HepG2 (cell line): ENCODE measurements around the gene ZKSCAN1. TPM values are rescaled to one million over a fixed set of nuclear protein-coding genes. Genes with fewer than 3 reads are reported as not detected.

Source experiments
- BRD4 ChIP-seq: sonication (generic); formaldehyde crosslinking; IDR thresholded peaks from 2 replicates; pipeline ENCODE4 v1.4.0; 2020; ENCODE audit warnings: missing genetic modification reagents
- CC2D1A ChIP-seq: sonication (generic); formaldehyde crosslinking; IDR thresholded peaks from 2 replicates; pipeline ENCODE4 v1.8.1; 2023; ENCODE audit warnings: mild to moderate bottlenecking, missing genetic modification reagents
- EHMT2 ChIP-seq: fragments of 200-600 bp; sonication (generic); IDR thresholded peaks from 2 replicates; pipeline ENCODE4 v1.7.0; 2017; ENCODE audit warnings: antibody characterized with exemption, low read depth, low read length, borderline replicate concordance
- ELF4 ChIP-seq: sonication (generic); formaldehyde crosslinking; IDR thresholded peaks from 2 replicates; pipeline ENCODE4 v1.5.0; 2020; ENCODE audit warnings: missing genetic modification reagents, mild to moderate bottlenecking, moderate library complexity, borderline replicate concordance
- HNRNPL ChIP-seq: fragments of 200-400 bp; formaldehyde crosslinking; IDR thresholded peaks from 2 replicates; pipeline ENCODE4 v1.6.1; 2017; ENCODE audit warnings: mild to moderate bottlenecking, low read depth, low read length
- IKZF4 ChIP-seq: sonication (generic); formaldehyde crosslinking; IDR thresholded peaks from 2 replicates; pipeline ENCODE4 v1.5.1; 2020; ENCODE audit warnings: borderline replicate concordance, mild to moderate bottlenecking, low read depth, missing genetic modification reagents; ENCODE audit errors: not compliant biosample characterization
- JUN ChIP-seq: sonication (generic); formaldehyde crosslinking; IDR thresholded peaks from 2 replicates; pipeline ENCODE4 v1.4.0; 2020; ENCODE audit warnings: mild to moderate bottlenecking, missing genetic modification reagents
- KLF16 ChIP-seq, 2 experiments: sonication (generic) in 1 of 2; formaldehyde crosslinking in 1 of 2; IDR thresholded peaks; 2 replicates each; pipeline versions ENCODE4 v1.6.1 to v1.8.0; 2016 to 2023; ENCODE audit warnings: missing genetic modification reagents in 2 of 2, missing compliant biosample characterization in 1 of 2
- KLF6 ChIP-seq: IDR thresholded peaks from 2 replicates; pipeline ENCODE4 v1.8.0; 2016; ENCODE audit warnings: missing biosample characterization, missing genetic modification reagents
- KLF9 ChIP-seq: IDR thresholded peaks from 2 replicates; pipeline ENCODE4 v1.6.1; 2016; ENCODE audit warnings: low read depth
- NBN ChIP-seq: fragments of 450-650 bp; conservative IDR thresholded peaks from 2 replicates; pipeline ENCODE4 v1.6.1; 2017
- NFIC ChIP-seq: IDR thresholded peaks from 2 replicates; pipeline ENCODE4 v1.6.1; 2012; ENCODE audit warnings: mild to moderate bottlenecking, low read length, inconsistent platforms
- POLR2A ChIP-seq, 2 experiments: IDR thresholded peaks; 2 replicates each; pipeline ENCODE4 v1.6.1; 2011; ENCODE audit warnings: low read depth in 2 of 2, low read length in 2 of 2, mild to moderate bottlenecking in 1 of 2, moderate library complexity in 1 of 2; ENCODE audit not compliant: insufficient read depth in 1 of 2
- RARA ChIP-seq: IDR thresholded peaks from 2 replicates; pipeline ENCODE4 v1.6.1; 2016; ENCODE audit warnings: missing genetic modification reagents, missing compliant biosample characterization
- RELA ChIP-seq: sonication (generic); formaldehyde crosslinking; IDR thresholded peaks from 2 replicates; pipeline ENCODE4 v1.4.0; 2020; ENCODE audit warnings: missing genetic modification reagents
- SP140L ChIP-seq: sonication (generic); formaldehyde crosslinking; IDR thresholded peaks from 2 replicates; pipeline ENCODE4 v1.4.0; 2020; ENCODE audit warnings: missing genetic modification reagents, borderline replicate concordance
- ZIK1 ChIP-seq: sonication (generic); formaldehyde crosslinking; IDR thresholded peaks from 2 replicates; pipeline ENCODE4 v1.5.0; 2020; ENCODE audit warnings: mild to moderate bottlenecking, low read depth, missing genetic modification reagents, borderline replicate concordance
- ZNF230 ChIP-seq: sonication (generic); formaldehyde crosslinking; IDR thresholded peaks from 2 replicates; pipeline ENCODE4 v1.4.0; 2020; ENCODE audit warnings: mild to moderate bottlenecking, missing genetic modification reagents
- ZNF333 ChIP-seq: sonication (generic); formaldehyde crosslinking; IDR thresholded peaks from 2 replicates; pipeline ENCODE4 v1.4.0; 2020; ENCODE audit warnings: mild to moderate bottlenecking, missing genetic modification reagents, borderline replicate concordance
- ZNF382 ChIP-seq: sonication (generic); formaldehyde crosslinking; IDR thresholded peaks from 2 replicates; pipeline ENCODE4 v1.5.0; 2020; ENCODE audit warnings: missing genetic modification reagents, mild to moderate bottlenecking, borderline replicate concordance
- ZNF598 ChIP-seq: sonication (generic); formaldehyde crosslinking; IDR thresholded peaks from 2 replicates; pipeline ENCODE4 v1.5.1; 2020; ENCODE audit warnings: mild to moderate bottlenecking, missing genetic modification reagents, borderline replicate concordance
- ZNF766 ChIP-seq: sonication (generic); formaldehyde crosslinking; IDR thresholded peaks from 2 replicates; pipeline ENCODE4 v1.5.0; 2020; ENCODE audit warnings: missing genetic modification reagents, borderline replicate concordance
- ZNF879 ChIP-seq: sonication (generic); formaldehyde crosslinking; IDR thresholded peaks from 2 replicates; pipeline ENCODE4 v1.8.1; 2023; ENCODE audit warnings: missing genetic modification reagents
- ZSCAN22 ChIP-seq: sonication (generic); formaldehyde crosslinking; IDR thresholded peaks from 2 replicates; pipeline ENCODE4 v1.4.0; 2020; ENCODE audit warnings: mild to moderate bottlenecking, missing genetic modification reagents
- polyA plus RNA-seq, 8 experiments: library from polyadenylated mRNA; depleted of rRNA in 3 of 8; stranded (reverse) in 7 of 8; unstranded in 1 of 8; fragments of >200 nt; fragmentation: Illumina TruSeq in 4 of 8; extraction: Trizol in 4 of 8; gene quantifications; 2 replicates each; pipeline versions ENCODE4 v1.2.1 to v1.2.3, GENCODE V29; 2011 to 2016; ENCODE audit warnings: low read depth in 4 of 8, missing spikeins in 1 of 8, mixed read lengths in 1 of 8; ENCODE audit not compliant: insufficient read depth in 1 of 8
- total RNA-seq, 5 experiments: library from RNA; depleted of rRNA; stranded (reverse); fragments of >200 nt; fragmentation: Illumina TruSeq; extraction: Trizol; gene quantifications; 2 replicates each; pipeline ENCODE4 v1.2.3, GENCODE V29; 2016; ENCODE audit warnings: low read depth in 1 of 5
- TF ChIP-seq, protein P1 (sequence below): sonication (generic); formaldehyde crosslinking; IDR thresholded peaks from 2 replicates; pipeline ENCODE4 v1.4.0; 2020; ENCODE audit warnings: low read depth, mild to moderate bottlenecking, missing genetic modification reagents
- TF ChIP-seq, protein P2 (sequence below): IDR thresholded peaks from 2 replicates; pipeline ENCODE4 v1.6.1; 2016; ENCODE audit warnings: control low read depth
- TF ChIP-seq, protein P3 (sequence below): sonication (generic); formaldehyde crosslinking; IDR thresholded peaks from 2 replicates; pipeline ENCODE4 v1.8.1; 2023; ENCODE audit warnings: missing genetic modification reagents, inconsistent platforms, borderline replicate concordance
- TF ChIP-seq, protein P4 (sequence below): sonication (generic); formaldehyde crosslinking; conservative IDR thresholded peaks from 2 replicates; pipeline ENCODE4 v1.4.0; 2020; ENCODE audit warnings: missing genetic modification reagents

ZKSCAN1 gene
- total and polyA plus RNA-seq, 2 of the 13 experiments (the other 11 are each of a cell fraction or from before 2014, with no cell fraction given) = 46.4 to 60.6 TPM

GRCh38 chr7:99997545-99998137 lies 17.8 kb upstream of the ZKSCAN1 start (continued):
- TF ChIP-seq, protein P1, sequence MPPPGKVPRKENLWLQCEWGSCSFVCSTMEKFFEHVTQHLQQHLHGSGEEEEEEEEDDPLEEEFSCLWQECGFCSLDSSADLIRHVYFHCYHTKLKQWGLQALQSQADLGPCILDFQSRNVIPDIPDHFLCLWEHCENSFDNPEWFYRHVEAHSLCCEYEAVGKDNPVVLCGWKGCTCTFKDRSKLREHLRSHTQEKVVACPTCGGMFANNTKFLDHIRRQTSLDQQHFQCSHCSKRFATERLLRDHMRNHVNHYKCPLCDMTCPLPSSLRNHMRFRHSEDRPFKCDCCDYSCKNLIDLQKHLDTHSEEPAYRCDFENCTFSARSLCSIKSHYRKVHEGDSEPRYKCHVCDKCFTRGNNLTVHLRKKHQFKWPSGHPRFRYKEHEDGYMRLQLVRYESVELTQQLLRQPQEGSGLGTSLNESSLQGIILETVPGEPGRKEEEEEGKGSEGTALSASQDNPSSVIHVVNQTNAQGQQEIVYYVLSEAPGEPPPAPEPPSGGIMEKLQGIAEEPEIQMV = no peak; the same call in 1 of the 2 replicates
- peak; percentile 68; the same call in 1 of the 2 replicates for TF ChIP-seq ZNF766 (CRISPR knock-in tag)
- TF ChIP-seq ZNF230 (CRISPR knock-in tag) = peak; percentile 77; the same call in 1 of the 2 replicates
- no peak for TF ChIP-seq ZNF382
- 0 out of 2 replicates have a peak, but pooled peaks have one; percentile 58 for TF ChIP-seq RELA
- 0 out of 2 replicates have a peak, but pooled peaks have one; percentile 23 for TF ChIP-seq KLF9
- TF ChIP-seq ZIK1 = no peak
- TF ChIP-seq CC2D1A (CRISPR knock-in tag) = no peak
- TF ChIP-seq JUN = no peak
- peak; percentile 52; the same call in 1 of the 2 replicates for TF ChIP-seq NFIC
- TF ChIP-seq, protein P2, sequence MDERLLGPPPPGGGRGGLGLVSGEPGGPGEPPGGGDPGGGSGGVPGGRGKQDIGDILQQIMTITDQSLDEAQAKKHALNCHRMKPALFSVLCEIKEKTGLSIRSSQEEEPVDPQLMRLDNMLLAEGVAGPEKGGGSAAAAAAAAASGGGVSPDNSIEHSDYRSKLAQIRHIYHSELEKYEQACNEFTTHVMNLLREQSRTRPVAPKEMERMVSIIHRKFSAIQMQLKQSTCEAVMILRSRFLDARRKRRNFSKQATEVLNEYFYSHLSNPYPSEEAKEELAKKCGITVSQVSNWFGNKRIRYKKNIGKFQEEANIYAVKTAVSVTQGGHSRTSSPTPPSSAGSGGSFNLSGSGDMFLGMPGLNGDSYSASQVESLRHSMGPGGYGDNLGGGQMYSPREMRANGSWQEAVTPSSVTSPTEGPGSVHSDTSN = no peak
- peak; percentile 80 for TF ChIP-seq KLF6 (CRISPR knock-in tag)
- TF ChIP-seq HNRNPL = peak; percentile 81
- no peak; the same call in 1 of the 2 replicates for TF ChIP-seq RARA (CRISPR knock-in tag)
- peak; percentile 80 for TF ChIP-seq POLR2A (IDR thresholded peaks at IDR 0.05; ENCODE audit: insufficient read depth in 1 of 2, low read depth in 2 of 2, low read length in 2 of 2)
- 0 out of 2 replicates have a peak, but pooled peaks have one; percentile 20 for TF ChIP-seq BRD4
- TF ChIP-seq ZNF879 (CRISPR knock-in tag) = 0 out of 2 replicates have a peak, but pooled peaks have one; percentile 63
- no peak for TF ChIP-seq NBN
- TF ChIP-seq ZSCAN22 (CRISPR knock-in tag) = 0 out of 2 replicates have a peak, but pooled peaks have one; percentile 55
- TF ChIP-seq, protein P3, sequence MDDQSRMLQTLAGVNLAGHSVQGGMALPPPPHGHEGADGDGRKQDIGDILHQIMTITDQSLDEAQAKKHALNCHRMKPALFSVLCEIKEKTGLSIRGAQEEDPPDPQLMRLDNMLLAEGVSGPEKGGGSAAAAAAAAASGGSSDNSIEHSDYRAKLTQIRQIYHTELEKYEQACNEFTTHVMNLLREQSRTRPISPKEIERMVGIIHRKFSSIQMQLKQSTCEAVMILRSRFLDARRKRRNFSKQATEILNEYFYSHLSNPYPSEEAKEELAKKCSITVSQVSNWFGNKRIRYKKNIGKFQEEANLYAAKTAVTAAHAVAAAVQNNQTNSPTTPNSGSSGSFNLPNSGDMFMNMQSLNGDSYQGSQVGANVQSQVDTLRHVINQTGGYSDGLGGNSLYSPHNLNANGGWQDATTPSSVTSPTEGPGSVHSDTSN (CRISPR knock-in tag) = no peak
- TF ChIP-seq ELF4 (CRISPR knock-in tag) = peak; percentile 78; the same call in 1 of the 2 replicates
- TF ChIP-seq EHMT2 = no peak
- TF ChIP-seq ZNF598 (CRISPR knock-in tag) = peak; percentile 78; the same call in 1 of the 2 replicates
- TF ChIP-seq ZNF333 (CRISPR knock-in tag) = no peak
- peak in 1 of 2 experiments; percentile 95; a peak in 2 of 4 replicates for TF ChIP-seq KLF16 (CRISPR knock-in tag; IDR thresholded peaks at IDR 0.05)
- TF ChIP-seq, protein P4, sequence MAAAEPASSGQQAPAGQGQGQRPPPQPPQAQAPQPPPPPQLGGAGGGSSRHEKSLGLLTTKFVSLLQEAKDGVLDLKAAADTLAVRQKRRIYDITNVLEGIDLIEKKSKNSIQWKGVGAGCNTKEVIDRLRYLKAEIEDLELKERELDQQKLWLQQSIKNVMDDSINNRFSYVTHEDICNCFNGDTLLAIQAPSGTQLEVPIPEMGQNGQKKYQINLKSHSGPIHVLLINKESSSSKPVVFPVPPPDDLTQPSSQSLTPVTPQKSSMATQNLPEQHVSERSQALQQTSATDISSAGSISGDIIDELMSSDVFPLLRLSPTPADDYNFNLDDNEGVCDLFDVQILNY (CRISPR knock-in tag) = no peak
- no peak for TF ChIP-seq SP140L (CRISPR knock-in tag)
- no peak for TF ChIP-seq IKZF4 (CRISPR knock-in tag)
